GM19395 (cell line): Measurements from ENCODE around the gene MRTFA.
"Not testable (repeated sequence)": the region's sequence is repeated elsewhere in the genome, so short reads cannot be mapped to it uniquely, and the experiment has no call there.

Experiments used
- ATAC-seq: cut with Tn5 transposase; IDR thresholded peaks from one replicate; pipeline ENCODE4 v1.9.1; 2021; ENCODE audit warnings: mild to moderate bottlenecking, moderate library complexity; ENCODE audit not compliant: unreplicated experiment

Gene MRTFA

GRCh38 chr22:40628354-40629042 is 8.0 kb downstream of the MRTFA start:
- ATAC-seq = no peak

GRCh38 chr22:40627612-40628011 is 8.9 kb downstream of the MRTFA start:
- no peak for ATAC-seq

GRCh38 chr22:40626851-40627250 is 9.7 kb downstream of the MRTFA start:
- no peak for ATAC-seq

GRCh38 chr22:40625794-40626193 is 10.7 kb downstream of the MRTFA start:
- not testable (repeated sequence) for ATAC-seq

GRCh38 chr22:40625281-40625680 is 11.2 kb downstream of the MRTFA start:
- not testable (repeated sequence) for ATAC-seq

- no peak for ATAC-seq
These were observed 11.7 kb downstream of the MRTFA start for GRCh38 chr22:40624770-40625169.

- ATAC-seq = no peak
These were observed 15.0 kb downstream of the MRTFA start for GRCh38 chr22:40621309-40622151.

- no peak for ATAC-seq
These were observed 16.0 kb downstream of the MRTFA start for GRCh38 chr22:40620464-40621046.

GRCh38 chr22:40618400-40618799 is 18.1 kb downstream of the MRTFA start:
- no peak for ATAC-seq

GRCh38 chr22:40616578-40616977 is 19.9 kb downstream of the MRTFA start:
- no peak for ATAC-seq

GRCh38 chr22:40613067-40613466 is 23.5 kb downstream of the MRTFA start:
- ATAC-seq = no peak

GRCh38 chr22:40612291-40612751 is 24.2 kb downstream of the MRTFA start:
- no peak for ATAC-seq

GRCh38 chr22:40611606-40612005 is 24.9 kb downstream of the MRTFA start:
- no peak for ATAC-seq

GRCh38 chr22:40610329-40610850 is 26.1 kb downstream of the MRTFA start:
- no peak for ATAC-seq

- no peak for ATAC-seq
These were observed 27.3 kb downstream of the MRTFA start for GRCh38 chr22:40609216-40609615.

GRCh38 chr22:40607506-40607905 is 29.0 kb downstream of the MRTFA start:
- no peak for ATAC-seq

GRCh38 chr22:40606306-40606705 is 30.2 kb downstream of the MRTFA start:
- no peak for ATAC-seq

GRCh38 chr22:40605761-40606160 is 30.8 kb downstream of the MRTFA start:
- no peak for ATAC-seq

GRCh38 chr22:40603088-40603605 is 33.4 kb downstream of the MRTFA start:
- no peak for ATAC-seq

GRCh38 chr22:40602231-40602630 is 34.3 kb downstream of the MRTFA start:
- no peak for ATAC-seq

GRCh38 chr22:40599731-40600130 is 36.8 kb downstream of the MRTFA start:
- no peak for ATAC-seq
